22Rv1 (cell line): ENCODE measurements around the gene E2F2.

Experiments
- H3K27ac ChIP-seq: fragments of 450-650 bp; 2 replicates; pipeline ENCODE4 v1.5.1; 2017
- ZFX ChIP-seq: fragments of 450-650 bp; IDR thresholded peaks from 2 replicates; pipeline ENCODE4 v1.6.1; 2017; ENCODE audit warnings: antibody characterized with exemption, borderline replicate concordance
- TF ChIP-seq, protein P1 (sequence below): fragments of 450-650 bp; IDR thresholded peaks from 2 replicates; pipeline ENCODE4 v1.5.1; 2017; ENCODE audit warnings: mild to moderate bottlenecking

The E2F2 gene

GRCh38 chr1:23567629-23567995, 36.6 kb upstream of the E2F2 start:
- TF ChIP-seq, protein P1, sequence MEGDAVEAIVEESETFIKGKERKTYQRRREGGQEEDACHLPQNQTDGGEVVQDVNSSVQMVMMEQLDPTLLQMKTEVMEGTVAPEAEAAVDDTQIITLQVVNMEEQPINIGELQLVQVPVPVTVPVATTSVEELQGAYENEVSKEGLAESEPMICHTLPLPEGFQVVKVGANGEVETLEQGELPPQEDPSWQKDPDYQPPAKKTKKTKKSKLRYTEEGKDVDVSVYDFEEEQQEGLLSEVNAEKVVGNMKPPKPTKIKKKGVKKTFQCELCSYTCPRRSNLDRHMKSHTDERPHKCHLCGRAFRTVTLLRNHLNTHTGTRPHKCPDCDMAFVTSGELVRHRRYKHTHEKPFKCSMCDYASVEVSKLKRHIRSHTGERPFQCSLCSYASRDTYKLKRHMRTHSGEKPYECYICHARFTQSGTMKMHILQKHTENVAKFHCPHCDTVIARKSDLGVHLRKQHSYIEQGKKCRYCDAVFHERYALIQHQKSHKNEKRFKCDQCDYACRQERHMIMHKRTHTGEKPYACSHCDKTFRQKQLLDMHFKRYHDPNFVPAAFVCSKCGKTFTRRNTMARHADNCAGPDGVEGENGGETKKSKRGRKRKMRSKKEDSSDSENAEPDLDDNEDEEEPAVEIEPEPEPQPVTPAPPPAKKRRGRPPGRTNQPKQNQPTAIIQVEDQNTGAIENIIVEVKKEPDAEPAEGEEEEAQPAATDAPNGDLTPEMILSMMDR, result no peak
- no peak for TF ChIP-seq ZFX
- no peak overlapping the region for H3K27ac ChIP-seq

DNA sequence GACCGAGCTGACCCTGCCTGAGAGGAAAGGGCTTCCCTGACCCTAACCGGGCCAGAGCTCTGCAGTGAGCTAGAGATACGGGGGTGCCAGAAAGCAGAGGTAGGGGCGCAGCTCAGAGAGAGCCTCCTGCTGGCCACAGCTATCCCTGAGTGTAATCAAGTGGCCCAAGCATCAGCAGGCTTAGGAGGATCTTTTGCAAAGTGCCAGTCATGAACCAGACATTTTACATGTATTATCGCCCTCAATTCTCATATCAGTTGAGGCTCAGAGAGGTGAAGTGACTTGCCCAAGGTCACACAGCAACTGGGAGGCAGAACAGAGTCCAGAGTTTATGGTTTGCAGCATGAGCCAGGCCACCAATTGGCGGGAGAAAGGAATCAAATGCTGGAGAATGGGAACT, 35.3 kb upstream of the E2F2 start:
- peak overlapping the region; percentile 100 for H3K27ac ChIP-seq
- TF ChIP-seq, protein P1, result peak; percentile 24
- no peak for TF ChIP-seq ZFX

DNA sequence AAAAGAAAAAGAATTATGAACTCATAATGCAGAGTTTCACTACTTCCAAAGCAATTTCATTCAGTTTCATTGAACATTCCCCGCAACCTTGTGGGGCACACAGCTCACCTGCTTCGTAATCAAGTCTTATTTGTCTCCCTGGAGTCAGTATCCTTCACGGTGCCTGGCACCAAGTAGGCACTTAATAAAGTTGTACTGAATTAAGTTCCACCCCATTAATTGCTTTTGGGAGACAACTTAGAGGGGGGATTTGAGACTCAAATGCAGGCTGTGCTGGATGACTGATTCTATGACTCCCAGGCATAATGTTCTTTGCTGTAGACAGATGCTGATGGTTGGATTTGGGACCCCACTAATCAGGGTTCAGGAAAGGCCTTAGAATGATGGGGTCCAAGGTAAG, 34.7 kb upstream of the E2F2 start:
- no peak for TF ChIP-seq ZFX
- TF ChIP-seq, protein P1, result no peak
- H3K27ac ChIP-seq, result peak overlapping the region; percentile 100

DNA sequence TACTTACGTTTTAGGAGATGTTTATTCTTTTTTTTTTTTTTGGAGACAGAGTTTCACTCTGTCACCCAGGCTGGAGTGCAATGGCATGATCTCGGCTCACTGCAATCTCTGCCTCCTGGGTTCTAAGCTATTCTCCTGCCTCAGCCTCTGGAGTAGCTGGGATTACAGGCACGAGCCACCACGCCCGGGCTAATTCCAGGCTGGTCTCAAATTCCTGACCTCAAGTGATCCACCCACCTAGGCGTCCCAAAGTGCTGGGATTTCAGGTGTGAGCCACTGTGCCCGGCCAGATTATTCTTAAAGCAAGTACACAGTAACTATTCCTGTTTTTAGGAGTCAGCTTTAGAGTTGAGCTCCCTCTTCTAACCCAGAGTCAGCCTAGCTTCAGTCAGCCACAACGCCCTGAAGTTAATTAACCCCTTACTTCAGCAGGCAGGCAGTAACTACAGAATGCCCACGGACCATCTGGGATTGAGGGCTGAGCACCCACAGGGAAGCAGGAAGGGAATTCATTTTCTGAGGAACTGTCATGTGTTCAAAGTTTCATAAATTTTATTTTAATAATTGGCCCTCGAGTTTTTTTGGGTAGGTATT, 33.6 kb upstream of the E2F2 start:
- peak overlapping the region; percentile 100 for H3K27ac ChIP-seq
- TF ChIP-seq ZFX, result no peak
- TF ChIP-seq, protein P1, result no peak

DNA sequence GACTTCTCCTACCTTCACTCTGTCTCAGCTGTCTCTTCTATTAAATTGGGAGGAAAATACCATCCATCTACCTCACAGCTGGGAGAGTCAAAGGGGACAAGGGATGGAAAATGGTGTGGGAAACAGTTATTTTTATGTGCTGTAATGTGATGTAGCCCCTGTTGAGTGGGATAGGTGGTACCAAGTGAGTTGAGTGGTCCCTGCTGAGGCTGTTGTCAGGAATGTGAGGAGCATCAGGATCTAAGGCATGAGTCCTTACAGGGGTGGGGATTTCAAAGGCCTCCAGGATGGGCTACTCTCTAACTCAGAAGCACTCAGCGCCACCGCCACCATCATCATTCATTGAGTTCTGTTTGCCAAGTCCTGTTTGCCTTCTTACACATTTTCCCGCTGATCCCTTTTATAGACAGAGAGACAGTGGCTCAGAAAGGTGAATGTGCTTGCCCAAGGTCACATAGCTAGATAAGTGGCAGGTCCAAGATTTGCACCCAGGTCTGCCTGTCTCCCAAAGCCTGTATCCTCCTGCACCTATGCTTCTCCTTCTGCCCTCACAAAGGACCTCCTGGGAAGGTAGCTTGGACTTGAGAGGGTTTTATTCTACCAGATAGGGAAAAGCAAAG, 32.8 kb upstream of the E2F2 start:
- TF ChIP-seq ZFX, result no peak
- TF ChIP-seq, protein P1, result no peak
- peak overlapping the region; percentile 100 for H3K27ac ChIP-seq

- H3K27ac ChIP-seq, result peak overlapping the region; percentile 100
Observed at GRCh38 chr1:23563003-23563402, 32.0 kb upstream of the E2F2 start.

More at GRCh38 chr1:23563003-23563402, 32.0 kb upstream of the E2F2 start:
- TF ChIP-seq, protein P1, result no peak
- TF ChIP-seq ZFX, result no peak
